Activated naive CD4-positive, alpha-beta T cell treated with Interleukin-2 at 50 U/mL for 16 hours (primary cell): ENCODE measurements around the gene PGR.

Source experiments
- DNase-seq: peaks from one replicate; pipeline ENCODE4 v3.0.0-alpha.2; 2020

The PGR gene

GRCh38 chr11:101129203-101129943 lies at the start of gene PGR:
PGR (minus strand) TSS chr11:101129813; CDS start chr11:101129070, 743 bp downstream.
- no peak for DNase-seq

DNA sequence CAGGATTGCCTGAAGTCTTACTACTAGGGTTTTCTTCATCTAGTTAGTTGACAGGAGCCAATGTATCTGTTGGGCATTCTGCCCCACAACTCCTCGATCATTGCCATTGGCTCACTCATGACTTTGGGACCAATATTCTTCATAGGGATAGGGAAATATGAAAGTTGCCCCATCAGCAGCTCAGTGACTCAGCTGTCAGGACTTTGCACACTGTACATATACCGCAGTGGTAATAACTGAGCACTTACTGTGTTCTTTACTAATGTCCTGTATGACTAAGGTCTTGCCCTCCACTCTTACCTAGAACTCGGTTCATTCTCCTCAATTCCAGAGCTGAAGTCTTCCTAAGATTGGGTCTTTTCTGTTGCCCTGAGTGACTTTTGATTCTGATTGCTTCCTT lies 46.8 kb upstream of the PGR start:
- no peak for DNase-seq

- DNase-seq: no peak
Measured at GRCh38 chr11:101169944-101170343, 40.3 kb upstream of the PGR start.

- DNase-seq: no peak
Measured at GRCh38 chr11:101166038-101166437, 36.4 kb upstream of the PGR start.

DNA sequence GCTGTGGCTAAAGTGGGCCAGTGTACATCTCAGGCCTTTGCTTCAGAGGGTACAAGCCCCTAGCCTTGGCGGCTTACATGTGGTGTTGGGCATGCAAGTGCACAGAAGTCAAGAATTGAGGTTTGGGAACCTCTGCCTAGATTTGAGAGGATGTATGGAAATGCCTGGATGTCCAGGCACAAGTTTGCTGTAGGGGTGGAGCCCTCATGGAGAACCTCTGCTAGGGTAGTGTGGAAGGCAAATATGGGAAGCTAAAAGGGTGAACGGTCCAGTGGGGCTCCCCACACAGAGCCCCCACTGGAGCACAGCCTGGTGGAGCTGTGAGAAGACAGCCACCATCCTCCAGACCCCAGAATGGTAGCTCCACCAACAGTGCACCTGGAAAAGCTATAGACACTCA lies 28.5 kb upstream of the PGR start:
- no peak for DNase-seq

DNA sequence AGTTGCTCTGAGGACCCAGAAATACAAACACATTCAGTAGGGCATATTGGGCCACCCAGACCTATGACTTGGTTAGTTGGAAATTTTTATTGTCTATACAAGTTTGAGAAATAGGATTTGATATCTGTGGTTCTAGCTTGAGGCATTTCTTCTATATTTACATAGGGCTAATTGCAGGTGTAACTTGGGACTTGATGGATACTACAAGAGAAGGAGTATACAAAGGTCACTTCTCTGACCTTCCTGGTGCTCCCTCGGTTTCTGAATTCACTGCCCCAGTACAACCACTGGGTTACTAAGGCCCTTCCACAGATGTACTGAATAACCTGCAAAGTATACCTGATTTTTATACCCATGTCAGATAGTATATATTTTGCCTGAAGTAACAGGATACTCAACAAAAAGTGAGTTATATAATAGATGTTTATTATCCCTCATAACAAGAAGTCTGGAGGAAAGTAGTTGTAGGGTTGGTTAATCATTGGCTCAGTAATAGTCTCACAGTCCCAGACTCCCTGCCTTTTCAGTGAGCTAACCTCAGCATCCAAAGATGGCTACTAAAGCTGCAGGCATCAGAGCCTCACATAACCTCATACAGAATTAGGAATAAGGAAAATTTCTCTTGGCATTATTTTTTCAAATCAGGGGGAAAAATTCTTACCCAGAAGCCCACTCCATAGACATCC lies 8.8 kb upstream of the PGR start:
- no peak for DNase-seq

GRCh38 chr11:101133190-101133589 lies 3.6 kb upstream of the PGR start:
- DNase-seq: no peak

DNA sequence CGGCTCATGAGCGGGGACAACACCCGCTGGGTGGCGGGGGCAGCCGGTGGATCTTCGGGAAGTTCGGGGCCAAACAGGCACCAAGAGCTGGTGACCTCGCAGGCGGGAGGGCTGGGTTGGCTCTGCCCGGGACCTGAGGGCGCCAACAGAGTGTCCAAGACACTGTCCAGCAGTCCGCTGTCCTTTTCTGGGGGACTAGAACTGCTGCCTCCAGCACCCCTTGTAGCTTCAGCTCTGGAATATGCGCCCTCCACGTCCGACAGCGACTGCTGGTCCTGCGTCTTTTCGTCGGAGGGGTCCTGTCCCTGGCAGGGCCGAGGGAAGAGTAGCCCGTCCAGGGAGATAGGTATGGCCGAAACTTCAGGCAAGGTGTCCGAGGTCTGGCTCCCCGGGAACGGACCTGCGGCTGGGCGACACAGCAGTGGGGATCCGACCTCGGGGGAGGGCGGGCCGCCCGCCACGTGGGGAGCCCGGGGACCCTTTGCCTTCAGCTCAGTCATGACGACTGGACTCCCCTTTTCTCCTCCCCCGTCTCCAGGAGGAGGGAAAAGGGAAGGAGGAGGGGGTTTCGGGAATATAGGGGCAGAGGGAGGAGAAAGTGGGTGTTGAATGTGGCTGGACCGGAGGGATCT lies 926 bp downstream of the PGR start:
- no peak for DNase-seq

- no peak for DNase-seq
Measured at GRCh38 chr11:101127699-101128570, 1.7 kb downstream of the PGR start.

- DNase-seq: no peak
Measured at GRCh38 chr11:101127197-101127698, 2.4 kb downstream of the PGR start.

DNA sequence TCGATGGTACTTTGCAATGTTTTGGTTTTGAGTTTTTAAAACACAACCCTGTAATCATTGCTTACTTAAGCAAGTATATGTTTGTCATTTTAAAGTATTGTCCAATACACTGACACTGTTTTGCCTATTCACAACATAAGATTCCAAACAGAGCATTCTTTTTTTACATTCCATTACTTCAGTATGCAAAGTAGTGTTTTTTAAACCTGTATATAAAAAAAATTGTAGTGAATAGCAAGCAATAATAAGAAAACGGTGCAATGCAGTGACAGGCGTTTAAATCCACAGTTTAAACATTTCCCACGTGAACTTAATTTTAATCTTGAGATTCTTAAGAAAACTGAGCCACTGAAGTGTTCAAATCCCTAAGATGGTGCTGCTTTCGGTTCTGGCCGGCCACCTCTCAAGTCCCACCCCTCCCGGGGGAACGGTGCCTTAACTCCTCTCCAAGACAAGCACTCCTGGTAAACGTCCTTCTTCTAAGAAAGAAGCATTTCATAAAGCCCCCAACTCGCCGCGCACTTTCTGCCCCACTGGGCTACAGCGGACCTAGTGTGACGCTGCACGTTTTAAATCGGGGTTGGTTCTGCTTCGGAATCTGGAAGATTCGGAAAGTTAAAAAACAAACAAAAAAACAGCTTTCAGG lies 2.9 kb downstream of the PGR start:
- no peak for DNase-seq

- no peak for DNase-seq
Measured at GRCh38 chr11:101115671-101116160, 13.9 kb downstream of the PGR start.

- DNase-seq: no peak
Measured at GRCh38 chr11:101113540-101113939, 16.1 kb downstream of the PGR start.

- DNase-seq: no peak
Measured at GRCh38 chr11:101104716-101105115, 24.9 kb downstream of the PGR start.

DNA sequence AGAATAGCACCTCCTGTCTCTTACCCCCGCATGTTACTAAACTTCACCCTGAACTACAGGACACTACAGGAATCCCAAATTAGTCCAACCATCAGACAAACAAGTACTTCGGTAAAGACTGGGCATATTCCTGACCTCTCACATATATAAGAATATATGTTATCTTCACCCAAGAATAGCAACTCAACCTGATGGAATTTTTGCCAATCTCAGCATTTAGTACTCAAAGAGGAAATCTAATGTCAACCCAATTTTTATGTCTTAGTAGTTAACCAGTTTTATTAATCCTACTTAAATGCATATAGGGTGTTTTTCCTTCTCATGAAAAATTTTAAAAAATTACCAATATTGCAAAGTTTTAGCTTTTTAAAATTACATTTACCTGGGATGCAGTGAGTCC lies 26.2 kb downstream of the PGR start:
- DNase-seq: no peak

GRCh38 chr11:101100601-101101000 lies 29.0 kb downstream of the PGR start:
- DNase-seq: no peak

GRCh38 chr11:101096036-101096704 lies 33.4 kb downstream of the PGR start:
- DNase-seq: no peak

GRCh38 chr11:101091781-101092180 lies 37.8 kb downstream of the PGR start:
- DNase-seq: no peak

- no peak for DNase-seq
Measured at GRCh38 chr11:101090679-101091270, 38.8 kb downstream of the PGR start.

DNA sequence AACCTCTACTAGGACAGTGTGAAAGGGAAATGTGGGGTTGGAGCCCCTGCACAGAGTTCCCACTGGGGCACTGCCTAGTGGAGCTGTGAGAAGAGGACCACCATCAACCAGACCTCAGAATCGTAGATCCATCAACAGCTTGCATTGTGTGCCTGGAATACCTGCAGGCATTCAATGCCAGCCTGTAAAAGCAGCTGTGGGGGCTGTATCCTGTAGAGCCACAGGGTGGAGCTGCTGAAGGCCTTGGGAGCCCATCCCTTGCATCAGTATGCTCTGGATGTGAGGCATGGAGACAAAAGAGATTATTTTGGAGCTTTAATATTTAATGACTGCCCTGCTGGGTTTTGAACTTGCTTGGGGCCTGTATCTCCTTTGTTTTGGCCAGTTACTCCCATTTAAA lies 46.3 kb downstream of the PGR start:
- no peak for DNase-seq

DNA sequence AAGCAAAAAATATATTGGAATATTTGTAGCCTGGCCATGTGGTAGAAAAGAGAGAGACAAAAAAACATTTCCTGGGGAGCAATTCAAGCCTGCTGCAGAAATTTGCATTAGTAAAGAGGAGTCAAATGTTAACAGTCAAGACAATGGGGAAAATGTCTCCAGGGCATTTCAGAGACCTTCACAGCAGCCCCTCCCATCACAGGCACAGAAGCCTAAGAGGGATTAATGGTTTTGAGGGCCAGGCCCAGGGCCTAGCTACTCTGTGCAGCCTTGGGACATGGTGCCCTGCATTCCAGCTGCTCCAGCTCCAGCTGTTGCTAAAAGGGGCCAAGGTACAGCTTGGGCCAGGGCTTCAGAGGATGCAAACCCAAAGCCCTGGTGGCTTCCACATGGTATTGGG lies 46.8 kb downstream of the PGR start:
- no peak for DNase-seq
